ENCODE results near the gene PTPRJ. TPM values are rescaled to one million over a fixed set of nuclear protein-coding genes. Genes with fewer than 3 reads are reported as not detected.
A peak's percentile ranks its signal among the peaks of the same experiment; 100 is the strongest.

Gene PTPRJ
- total RNA-seq, 2 experiments from 2014 or later, result 56.5 to 62.9 TPM

DNA sequence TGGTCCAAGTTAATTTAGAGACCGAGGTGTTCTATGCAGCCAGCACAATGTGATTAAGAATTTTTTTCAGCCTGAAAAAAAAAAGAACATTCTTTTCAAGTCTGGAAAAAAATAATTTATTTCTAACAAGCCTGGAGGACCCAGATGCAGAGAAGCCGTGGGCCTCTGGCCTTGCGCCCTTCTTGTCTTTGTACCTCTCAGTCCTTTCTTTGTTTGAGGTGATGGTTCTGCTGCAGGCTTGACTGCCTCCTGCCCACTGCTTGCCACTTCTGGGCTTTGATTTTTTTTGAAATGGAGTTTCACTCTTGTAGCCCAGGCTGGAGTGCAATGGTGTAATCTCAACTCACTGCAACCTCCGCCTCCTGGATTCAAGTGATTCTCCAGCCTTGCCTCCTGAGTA lies 7.2 kb upstream of the PTPRJ start:
- CTCF ChIA-PET, result interaction anchor here (1.1 kb wide), 1 partner anchor 136 kb away, joined by 3 read pairs; no protein-coding TSS in a partner anchor
- Mint-ChIP-seq H3K27me3 (ENCODE audit: low read depth) (peaks cover 7% of the 10 kb centered on the region), H3K4me3 (no peak overlapping the region), H3K4me1 (ENCODE audit: low read depth) (peaks cover 9% of the 10 kb centered on the region), H3K9me3 (ENCODE audit: insufficient read depth) (no peaks in the 10 kb centered on the region), H3K36me3 (ENCODE audit: low read depth) (no peaks in the 10 kb centered on the region), H3K27ac (no peak overlapping the region)
- ATAC-seq (no peak), DNase-seq (no peak)
- POLR2A ChIA-PET, result interaction anchor here (0.5 kb wide), 1 partner anchor 114 kb away, joined by 3 read pairs; no protein-coding TSS in a partner anchor

- H3K4me3 Mint-ChIP-seq, result no peak overlapping the region
- DNase-seq, result no peak
- peaks cover 16% of the 10 kb centered on the region for H3K4me1 Mint-ChIP-seq (ENCODE audit: low read depth)
- H3K27me3 Mint-ChIP-seq (ENCODE audit: low read depth), result peaks cover 18% of the 10 kb centered on the region
- peaks cover 4% of the 10 kb centered on the region for H3K36me3 Mint-ChIP-seq (ENCODE audit: low read depth)
- H3K27ac Mint-ChIP-seq, result no peak overlapping the region
- POLR2A ChIA-PET, result no interaction called here
- CTCF ChIA-PET, result no interaction called here
- H3K9me3 Mint-ChIP-seq (ENCODE audit: insufficient read depth), result no peaks in the 10 kb centered on the region
- no peak for ATAC-seq
Observed at GRCh38 chr11:47976931-47977330, 3.4 kb upstream of the PTPRJ start.

GRCh38 chr11:47977623-47978022 lies 2.7 kb upstream of the PTPRJ start:
- Mint-ChIP-seq H3K27me3 (ENCODE audit: low read depth) (peaks cover 18% of the 10 kb centered on the region), H3K36me3 (ENCODE audit: low read depth) (peaks cover 5% of the 10 kb centered on the region), H3K27ac (no peak overlapping the region), H3K9me3 (ENCODE audit: insufficient read depth) (no peaks in the 10 kb centered on the region), H3K4me3 (no peak overlapping the region), H3K4me1 (ENCODE audit: low read depth) (peaks cover 21% of the 10 kb centered on the region)
- DNase-seq, result no peak
- ATAC-seq, result no peak
- ChIA-PET CTCF (interaction anchor here (2.5 kb wide), 1 partner anchor 43 kb away, joined by 8 read pairs; no protein-coding TSS in a partner anchor), POLR2A (interaction anchor here (0.5 to 0.7 kb wide), 2 partner anchors 13 to 17 kb away, joined by 3 to 5 read pairs; no protein-coding TSS in a partner anchor)

DNA sequence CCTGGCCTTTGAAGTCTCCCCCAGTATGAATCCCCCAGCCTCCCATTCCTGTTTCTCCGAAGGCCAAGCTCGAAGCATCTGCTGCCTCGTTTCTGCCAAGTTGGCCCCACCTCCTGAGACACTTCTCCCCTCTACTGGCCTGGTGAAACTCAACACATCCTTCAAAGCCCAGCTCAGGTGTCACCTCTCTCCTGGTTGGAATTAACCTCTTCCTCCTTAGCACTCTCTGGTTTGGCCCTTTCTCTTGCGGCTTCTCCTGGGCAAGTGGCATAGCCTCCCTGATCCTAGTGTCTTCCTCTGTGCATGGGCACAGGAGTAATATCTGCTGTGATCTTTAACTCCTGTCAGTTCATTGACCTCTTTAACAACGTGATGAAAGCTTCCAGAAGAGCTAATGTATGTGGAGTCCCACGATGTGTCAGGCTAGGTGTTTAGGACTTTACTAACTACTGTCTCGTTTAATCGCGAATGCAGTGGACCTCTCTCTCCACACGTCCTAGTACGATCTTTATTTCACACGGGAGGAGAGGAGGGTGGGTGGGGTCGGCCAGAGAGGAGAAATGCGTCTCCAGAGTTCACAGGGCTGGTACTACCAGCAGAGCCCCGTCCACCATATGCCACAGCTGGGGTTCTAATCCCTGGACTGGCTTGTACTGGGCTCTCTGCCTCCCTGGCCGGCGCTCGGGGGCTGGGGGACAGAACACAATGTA lies 826 bp upstream of the PTPRJ start:
- ATAC-seq, result no peak
- Mint-ChIP-seq H3K27ac (no peak overlapping the region), H3K4me1 (ENCODE audit: low read depth) (peaks cover 32% of the 10 kb centered on the region), H3K9me3 (ENCODE audit: insufficient read depth) (no peaks in the 10 kb centered on the region), H3K36me3 (ENCODE audit: low read depth) (peaks cover 21% of the 10 kb centered on the region), H3K27me3 (ENCODE audit: low read depth) (peaks cover 18% of the 10 kb centered on the region), H3K4me3 (peak overlapping the region; percentile 58)
- POLR2A ChIA-PET, result interaction anchor here (0.9 to 1.9 kb wide), 2 partner anchors 26 to 76 kb away, joined by 3 to 5 read pairs; no protein-coding TSS in a partner anchor
- CTCF ChIA-PET, result interaction anchor here (0.6 to 2.5 kb wide), 8 partner anchors 9 to 132 kb away, joined by 3 to 8 read pairs (median 4); no protein-coding TSS in a partner anchor
- no peak for DNase-seq

- Mint-ChIP-seq H3K4me1 (ENCODE audit: low read depth) (peaks cover 32% of the 10 kb centered on the region), H3K36me3 (ENCODE audit: low read depth) (peaks cover 23% of the 10 kb centered on the region), H3K9me3 (ENCODE audit: insufficient read depth) (no peaks in the 10 kb centered on the region), H3K27me3 (ENCODE audit: low read depth) (peaks cover 18% of the 10 kb centered on the region), H3K27ac (no peak overlapping the region), H3K4me3 (peak overlapping the region; percentile 98)
- POLR2A ChIA-PET, result no interaction called here
- DNase-seq (no peak), ATAC-seq (peak; percentile 68)
- CTCF ChIA-PET, result interaction anchor here (3.4 kb wide), 1 partner anchor 22 kb away, joined by 26 read pairs; no protein-coding TSS in a partner anchor
Observed at GRCh38 chr11:47980907-47981621, 705 bp downstream of the PTPRJ start.

DNA sequence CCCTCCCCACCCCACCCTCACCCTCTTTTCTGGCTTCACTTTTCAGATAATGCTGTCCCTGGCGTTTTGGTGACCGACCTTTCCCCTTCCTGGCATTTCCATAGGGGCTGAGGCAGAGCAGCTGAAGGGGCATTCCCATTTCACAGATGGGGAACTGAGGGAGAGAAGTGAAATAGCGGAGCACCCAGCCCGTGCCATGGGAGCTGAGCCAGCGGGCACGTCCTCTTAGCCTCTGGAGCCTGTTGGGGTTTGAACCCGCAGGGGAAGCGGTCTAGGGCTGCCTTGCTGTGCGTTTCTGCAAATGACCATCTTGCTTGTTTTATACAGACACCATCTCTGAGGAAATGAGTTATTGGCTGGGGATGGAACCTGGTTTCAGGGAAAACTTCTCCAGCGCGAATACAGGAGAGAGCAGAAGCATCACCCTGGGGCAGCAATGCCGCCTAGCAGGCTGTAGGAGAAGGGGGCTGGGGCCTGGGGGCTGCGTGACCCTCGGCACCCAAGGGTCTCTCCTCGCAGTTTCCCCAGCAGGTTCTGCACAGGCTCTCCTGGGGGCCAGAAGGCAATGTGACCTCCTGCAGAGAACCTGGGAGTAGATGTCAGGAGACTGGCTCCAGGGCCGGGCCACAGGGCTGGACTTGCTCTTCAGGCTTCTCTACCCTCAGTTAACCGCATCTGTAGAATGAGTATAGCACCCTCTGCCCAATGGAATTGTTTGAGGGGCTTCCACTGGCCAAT lies 1.5 kb downstream of the PTPRJ start:
- no peak for ATAC-seq
- DNase-seq, result no peak
- ChIA-PET POLR2A (interaction anchor here (3.3 kb wide), 1 partner anchor 24 kb away, joined by 13 read pairs; no protein-coding TSS in a partner anchor), CTCF (interaction anchor here (0.7 to 3.4 kb wide), 5 partner anchors 21 to 126 kb away, joined by 3 to 26 read pairs (median 3); no protein-coding TSS in a partner anchor)
- Mint-ChIP-seq H3K4me3 (peak overlapping the region; percentile 98), H3K36me3 (ENCODE audit: low read depth) (peaks cover 30% of the 10 kb centered on the region), H3K27ac (peak overlapping the region; percentile 84), H3K9me3 (ENCODE audit: insufficient read depth) (no peaks in the 10 kb centered on the region), H3K4me1 (ENCODE audit: low read depth) (peaks cover 40% of the 10 kb centered on the region), H3K27me3 (ENCODE audit: low read depth) (peaks cover 17% of the 10 kb centered on the region)

GRCh38 chr11:47982616-47983015 lies 2.3 kb downstream of the PTPRJ start:
- POLR2A ChIA-PET, result interaction anchor here (0.7 to 3.3 kb wide), 4 partner anchors 19 to 73 kb away, joined by 3 to 13 read pairs (median 10); no protein-coding TSS in a partner anchor
- ATAC-seq, result no peak
- CTCF ChIA-PET, result interaction anchor here (0.7 to 3.4 kb wide), 9 partner anchors 14 to 126 kb away, joined by 3 to 26 read pairs (median 4); no protein-coding TSS in a partner anchor
- DNase-seq, result no peak
- Mint-ChIP-seq H3K4me1 (ENCODE audit: low read depth) (peaks cover 46% of the 10 kb centered on the region), H3K4me3 (peak overlapping the region; percentile 98), H3K36me3 (ENCODE audit: low read depth) (peaks cover 31% of the 10 kb centered on the region), H3K27ac (peak overlapping the region; percentile 68), H3K9me3 (ENCODE audit: insufficient read depth) (no peaks in the 10 kb centered on the region), H3K27me3 (ENCODE audit: low read depth) (peaks cover 12% of the 10 kb centered on the region)

GRCh38 chr11:47983464-47984397 lies 3.4 kb downstream of the PTPRJ start:
- ChIA-PET POLR2A (interaction anchor here (0.7 to 3.3 kb wide), 5 partner anchors 18 to 72 kb away, joined by 3 to 13 read pairs (median 10); no protein-coding TSS in a partner anchor), CTCF (interaction anchor here (0.7 to 3.4 kb wide), 15 partner anchors 9 to 125 kb away, joined by 3 to 26 read pairs (median 4); no protein-coding TSS in a partner anchor)
- DNase-seq (no peak), ATAC-seq (no peak)
- H3K9me3 Mint-ChIP-seq (ENCODE audit: insufficient read depth), result no peaks in the 10 kb centered on the region
- H3K4me3 Mint-ChIP-seq, result peak overlapping the region; percentile 64
- H3K4me1 Mint-ChIP-seq (ENCODE audit: low read depth), result peaks cover 54% of the 10 kb centered on the region
- H3K36me3 Mint-ChIP-seq (ENCODE audit: low read depth), result peaks cover 39% of the 10 kb centered on the region
- peak overlapping the region; percentile 68 for H3K27ac Mint-ChIP-seq
- peaks cover 8% of the 10 kb centered on the region for H3K27me3 Mint-ChIP-seq (ENCODE audit: low read depth)

- Mint-ChIP-seq H3K9me3 (ENCODE audit: insufficient read depth) (no peaks in the 10 kb centered on the region), H3K4me1 (ENCODE audit: low read depth) (peaks cover 65% of the 10 kb centered on the region), H3K27me3 (ENCODE audit: low read depth) (no peaks in the 10 kb centered on the region), H3K27ac (no peak overlapping the region), H3K36me3 (ENCODE audit: low read depth) (peaks cover 39% of the 10 kb centered on the region), H3K4me3 (no peak overlapping the region)
- DNase-seq (no peak), ATAC-seq (no peak)
- ChIA-PET POLR2A (no interaction called here), CTCF (interaction anchor here (2.0 kb wide), 1 partner anchor 52 kb away, joined by 5 read pairs; no protein-coding TSS in a partner anchor)
Observed at GRCh38 chr11:47986219-47986618, 5.9 kb downstream of the PTPRJ start.

GRCh38 chr11:47986742-47987141 lies 6.4 kb downstream of the PTPRJ start:
- DNase-seq (no peak), ATAC-seq (no peak)
- Mint-ChIP-seq H3K27me3 (ENCODE audit: low read depth) (no peaks in the 10 kb centered on the region), H3K9me3 (ENCODE audit: insufficient read depth) (no peaks in the 10 kb centered on the region), H3K4me1 (ENCODE audit: low read depth) (peaks cover 70% of the 10 kb centered on the region), H3K4me3 (no peak overlapping the region), H3K36me3 (ENCODE audit: low read depth) (peaks cover 39% of the 10 kb centered on the region), H3K27ac (no peak overlapping the region)
- ChIA-PET CTCF (interaction anchor here (0.7 to 2.0 kb wide), 2 partner anchors 12 to 52 kb away, joined by 3 to 5 read pairs; no protein-coding TSS in a partner anchor), POLR2A (no interaction called here)

Data from activated CD8-positive, alpha-beta T cell treated with anti-CD3 and anti-CD28 coated beads, Interleukin-2, amount 10 ng/mL, durations not matched to agents 7 days and 5 days (primary cell).